ENCODE data around the gene NFX1. TPM values are rescaled to one million over a fixed set of nuclear protein-coding genes. Genes with fewer than 3 reads are reported as not detected.

NFX1 gene
- total RNA-seq, 2 experiments from 2014 or later: 37.5 to 37.8 TPM

DNA sequence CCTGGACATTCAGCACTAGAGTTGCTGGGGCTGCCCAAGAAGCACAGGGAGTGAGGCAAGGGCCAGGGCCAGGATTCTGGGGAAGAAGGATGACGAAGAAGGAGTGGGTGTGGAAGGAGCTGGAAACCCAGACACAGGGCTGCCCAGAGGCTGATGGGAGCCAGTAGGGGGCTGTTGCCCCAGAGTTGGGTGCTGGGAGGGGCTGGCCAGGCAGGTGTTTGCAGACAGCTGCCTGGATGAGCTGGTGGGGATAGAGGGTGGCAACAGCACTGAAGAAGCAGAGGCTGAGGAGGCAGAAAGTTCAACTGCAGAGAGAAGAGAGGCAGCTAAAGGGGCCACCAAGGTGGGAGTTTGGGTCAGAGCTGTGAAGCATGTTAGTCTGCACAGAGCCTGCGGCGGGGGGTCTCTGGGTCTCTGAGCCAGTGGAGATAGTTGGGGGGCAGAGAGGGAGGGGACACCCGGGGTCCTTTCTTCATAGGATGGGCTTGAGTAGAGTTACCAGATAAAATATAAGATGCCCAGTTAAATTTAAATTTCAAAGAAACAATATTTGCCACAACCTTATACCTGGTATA lies 114.6 kb downstream of the NFX1 start:
- POLR2A ChIA-PET: interaction anchor here (0.6 to 2.6 kb wide), 5 partner anchors 10 to 62 kb away, joined by 3 to 11 read pairs (median 4); no protein-coding TSS in a partner anchor
- H3K4me1 Mint-ChIP-seq: peaks cover 10% of the 10 kb centered on the region

DNA sequence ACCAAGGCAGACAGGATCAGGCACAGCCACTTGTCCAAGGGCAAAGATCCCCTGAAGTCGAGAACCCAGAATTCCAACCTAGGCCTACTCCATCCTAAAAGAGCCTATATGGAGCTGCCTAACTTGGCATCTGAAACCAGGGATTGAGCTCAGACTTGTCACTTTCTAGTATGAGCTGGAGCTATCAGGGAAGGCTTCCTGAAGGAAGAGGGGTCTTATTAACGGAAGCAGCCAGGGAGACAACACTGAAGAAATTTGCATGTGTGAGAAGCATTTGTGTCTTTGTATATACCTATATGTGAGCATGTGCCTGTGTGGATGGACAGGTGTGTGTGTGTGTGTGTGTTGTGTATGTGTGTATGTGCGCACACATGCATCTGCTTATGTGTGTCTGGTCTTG lies 116.7 kb downstream of the NFX1 start:
- POLR2A ChIA-PET: no interaction called here
- Mint-ChIP-seq H3K9me3 (no peaks in the 10 kb centered on the region), H3K27me3 (no peaks in the 10 kb centered on the region), H3K27ac (no peak overlapping the region), H3K4me3 (no peak overlapping the region), H3K36me3 (ENCODE audit: low read depth) (no peaks in the 10 kb centered on the region), H3K4me1 (peaks cover 10% of the 10 kb centered on the region)
- DNase-seq: no peak
- CTCF ChIA-PET: interaction anchor here (1.0 to 6.5 kb wide), 3 partner anchors 9 to 60 kb away, joined by 5 to 45 read pairs (median 7); no protein-coding TSS in a partner anchor

More for the DNA sequence above, 114.6 kb downstream of the NFX1 start:
- H3K27me3 Mint-ChIP-seq: no peaks in the 10 kb centered on the region
- CTCF ChIA-PET: interaction anchor here (0.9 to 6.5 kb wide), 7 partner anchors 11 to 317 kb away, joined by 3 to 65 read pairs (median 15); partner anchors contain the start of genes AQP3 and NOL6
- H3K9me3 Mint-ChIP-seq: no peaks in the 10 kb centered on the region
- H3K4me3 Mint-ChIP-seq: no peak overlapping the region
- no peak for DNase-seq
- H3K27ac Mint-ChIP-seq: no peak overlapping the region
- no peaks in the 10 kb centered on the region for H3K36me3 Mint-ChIP-seq (ENCODE audit: low read depth)

DNA sequence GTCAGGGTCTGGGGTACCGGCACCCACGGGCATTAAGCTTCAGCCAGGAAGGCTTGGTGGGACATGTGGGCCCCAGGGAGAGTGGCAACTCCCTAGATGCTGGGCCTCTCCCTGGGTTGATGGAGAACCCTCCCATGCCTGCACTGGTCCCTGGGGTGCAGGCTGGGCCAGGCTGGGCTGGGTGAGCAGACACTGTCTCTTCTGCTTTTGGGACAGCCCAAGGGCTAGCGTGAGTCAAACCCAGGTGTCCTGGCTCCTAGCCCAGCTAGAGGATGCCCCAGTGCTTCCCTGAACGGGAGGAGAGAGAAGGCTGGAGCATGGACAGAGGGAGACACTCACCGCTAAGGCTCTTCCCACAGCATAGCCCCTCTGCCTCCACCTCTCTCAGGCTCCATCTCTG lies 117.8 kb downstream of the NFX1 start:
- H3K4me3 Mint-ChIP-seq: no peak overlapping the region
- no peaks in the 10 kb centered on the region for H3K36me3 Mint-ChIP-seq (ENCODE audit: low read depth)
- no peak overlapping the region for H3K27ac Mint-ChIP-seq
- no peaks in the 10 kb centered on the region for H3K27me3 Mint-ChIP-seq
- ChIA-PET CTCF (interaction anchor here (3.7 to 6.5 kb wide), 2 partner anchors 44 to 59 kb away, joined by 22 to 45 read pairs; no protein-coding TSS in a partner anchor), POLR2A (interaction anchor here (0.7 to 1.0 kb wide), 2 partner anchors 66 to 121 kb away, joined by 3 read pairs; no protein-coding TSS in a partner anchor)
- peaks cover 10% of the 10 kb centered on the region for H3K4me1 Mint-ChIP-seq
- no peak for DNase-seq
- H3K9me3 Mint-ChIP-seq: no peaks in the 10 kb centered on the region

DNA sequence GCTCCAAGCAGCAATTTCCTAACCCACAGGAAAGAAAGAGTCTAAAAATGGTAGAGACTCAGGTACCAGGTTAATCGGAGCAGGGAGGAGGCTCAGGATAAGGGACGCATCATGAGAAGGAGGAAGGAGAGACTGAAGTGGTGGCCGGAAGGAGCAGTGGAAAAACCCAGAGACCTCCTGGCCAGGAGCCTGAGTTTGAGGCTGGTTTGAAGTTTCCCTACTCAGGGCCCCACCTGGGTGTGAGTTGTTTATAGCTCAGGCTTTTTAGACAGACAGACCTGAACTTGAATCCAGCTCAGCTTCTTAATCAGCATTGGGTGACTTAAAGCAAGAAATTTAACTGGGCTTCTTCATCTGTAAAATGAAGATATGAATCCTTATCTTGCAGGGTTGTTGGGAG lies 124.0 kb downstream of the NFX1 start:
- CTCF ChIA-PET: interaction anchor here (1.3 to 11.8 kb wide), 8 partner anchors 10 to 94 kb away, joined by 3 to 278 read pairs (median 33); partner anchors contain the start of genes AQP3 and AQP7
- no peaks in the 10 kb centered on the region for H3K27me3 Mint-ChIP-seq
- DNase-seq: no peak
- peak overlapping the region; percentile 95 for H3K27ac Mint-ChIP-seq
- H3K36me3 Mint-ChIP-seq (ENCODE audit: low read depth): no peaks in the 10 kb centered on the region
- no peaks in the 10 kb centered on the region for H3K9me3 Mint-ChIP-seq
- H3K4me1 Mint-ChIP-seq: peaks cover 50% of the 10 kb centered on the region
- H3K4me3 Mint-ChIP-seq: no peak overlapping the region
- POLR2A ChIA-PET: interaction anchor here (1.9 to 4.5 kb wide), 5 partner anchors 23 to 59 kb away, joined by 8 to 75 read pairs (median 31); partner anchors contain the start of genes AQP3 and NOL6

DNA sequence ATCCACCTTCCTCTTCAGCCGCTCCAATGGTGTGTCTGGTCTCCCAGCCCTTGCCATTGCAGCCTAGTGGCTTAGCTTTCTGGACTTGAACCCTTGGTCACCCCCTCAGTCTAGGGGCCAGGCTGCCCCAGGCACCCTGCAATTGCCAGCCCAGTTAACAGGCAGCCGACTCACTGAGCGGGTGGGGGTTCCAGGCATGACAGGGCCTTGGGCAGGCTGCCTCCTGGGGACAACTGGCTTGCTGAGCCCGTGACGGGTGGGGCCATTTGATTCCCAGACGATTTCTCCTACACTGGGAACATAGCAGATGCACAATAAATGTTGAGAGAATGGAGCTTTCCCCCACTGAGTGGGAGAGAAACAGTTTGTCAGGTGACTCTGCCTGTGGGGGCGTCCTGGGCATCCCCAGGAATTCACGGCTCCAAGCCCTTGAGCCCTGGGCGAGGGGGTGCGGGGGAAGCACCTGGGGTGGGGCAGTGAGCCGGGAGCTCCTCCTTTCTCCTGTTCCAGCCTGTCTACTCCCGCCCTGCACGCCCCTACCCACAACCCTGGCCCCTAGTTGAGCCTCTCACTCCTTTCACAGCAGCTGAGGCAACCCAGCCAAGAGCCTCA lies 124.7 kb downstream of the NFX1 start:
- POLR2A ChIA-PET: interaction anchor here (0.7 to 4.5 kb wide), 16 partner anchors 10 to 127 kb away, joined by 3 to 75 read pairs (median 8); partner anchors contain the start of genes AQP3, NFX1 and NOL6
- Mint-ChIP-seq H3K9me3 (no peaks in the 10 kb centered on the region), H3K4me1 (peaks cover 54% of the 10 kb centered on the region)

DNA sequence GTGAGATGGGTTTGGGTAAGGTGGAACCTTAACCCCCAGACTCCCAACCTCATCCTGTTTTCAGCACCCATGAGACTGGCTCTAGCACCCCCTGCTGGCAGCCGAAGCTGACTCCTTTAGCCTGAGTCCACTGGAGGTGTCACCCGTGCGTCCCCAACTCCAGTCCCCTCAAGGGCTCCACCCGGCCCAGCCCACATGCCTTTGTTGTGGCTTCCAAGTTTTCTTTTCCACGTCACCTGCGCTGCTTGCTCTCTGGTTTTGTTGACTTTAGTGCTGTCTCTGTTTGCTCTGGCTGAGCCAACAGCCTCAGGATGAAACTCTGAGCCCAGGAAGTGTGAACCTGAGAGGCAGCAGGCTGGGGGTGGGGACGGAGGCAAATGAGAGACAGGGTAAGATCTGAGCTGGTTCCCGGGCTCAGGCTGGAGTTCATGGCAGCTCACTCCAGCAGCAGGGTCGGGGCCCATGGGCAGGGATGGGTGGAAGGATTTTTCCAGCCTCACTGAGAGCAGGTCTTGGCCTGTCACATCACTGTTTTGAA lies 125.3 kb downstream of the NFX1 start:
- H3K4me1 Mint-ChIP-seq: peaks cover 60% of the 10 kb centered on the region
- DNase-seq: peak; percentile 96
- no peaks in the 10 kb centered on the region for H3K36me3 Mint-ChIP-seq (ENCODE audit: low read depth)
- no peaks in the 10 kb centered on the region for H3K27me3 Mint-ChIP-seq
- H3K4me3 Mint-ChIP-seq: peak overlapping the region; percentile 49
- ChIA-PET POLR2A (interaction anchor here (0.7 to 4.5 kb wide), 18 partner anchors 11 to 127 kb away, joined by 3 to 75 read pairs (median 7); partner anchors contain the start of genes AQP3, NFX1 and NOL6), CTCF (interaction anchor here (0.5 to 11.8 kb wide), 30 partner anchors 9 to 448 kb away, joined by 3 to 278 read pairs (median 4); partner anchors contain the start of genes AQP3, AQP7, B4GALT1 and NFX1)
- peak overlapping the region; percentile 95 for H3K27ac Mint-ChIP-seq
- no peaks in the 10 kb centered on the region for H3K9me3 Mint-ChIP-seq

More for the DNA sequence above, 124.7 kb downstream of the NFX1 start:
- no peak for DNase-seq
- H3K4me3 Mint-ChIP-seq: peak overlapping the region; percentile 49
- no peaks in the 10 kb centered on the region for H3K27me3 Mint-ChIP-seq
- CTCF ChIA-PET: interaction anchor here (0.8 to 11.8 kb wide), 22 partner anchors 8 to 401 kb away, joined by 3 to 278 read pairs (median 6); partner anchors contain the start of genes AQP3, AQP7, NFX1 and NOL6
- peak overlapping the region; percentile 95 for H3K27ac Mint-ChIP-seq
- no peaks in the 10 kb centered on the region for H3K36me3 Mint-ChIP-seq (ENCODE audit: low read depth)

DNA sequence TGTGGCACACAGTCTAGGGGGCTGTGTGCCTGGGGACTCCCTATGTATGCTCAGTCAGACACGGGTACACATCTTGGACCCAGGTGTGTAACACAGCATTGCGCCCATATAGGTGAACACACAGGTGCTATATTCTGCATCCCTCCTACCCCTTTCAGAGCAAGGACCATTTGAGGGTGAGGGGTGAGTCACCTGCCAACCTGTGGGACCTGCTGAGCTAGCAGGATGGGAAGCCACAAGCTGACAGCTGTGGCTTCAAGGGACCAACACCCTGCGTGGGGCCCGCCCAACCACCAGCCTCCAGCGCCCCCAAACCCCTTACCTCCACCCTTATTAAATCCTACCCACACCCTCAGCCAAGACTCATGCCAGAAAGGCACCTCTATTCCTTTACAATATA lies 126.7 kb downstream of the NFX1 start:
- peaks cover 60% of the 10 kb centered on the region for H3K4me1 Mint-ChIP-seq
- peak overlapping the region; percentile 95 for H3K27ac Mint-ChIP-seq
- H3K4me3 Mint-ChIP-seq: peak overlapping the region; percentile 10
- DNase-seq: peak; percentile 58
- POLR2A ChIA-PET: interaction anchor here (0.8 to 4.5 kb wide), 7 partner anchors 25 to 127 kb away, joined by 3 to 75 read pairs (median 23); partner anchors contain the start of genes AQP3, NFX1 and NOL6
- H3K36me3 Mint-ChIP-seq (ENCODE audit: low read depth): no peaks in the 10 kb centered on the region
- H3K27me3 Mint-ChIP-seq: no peaks in the 10 kb centered on the region
- CTCF ChIA-PET: interaction anchor here (1.0 to 11.8 kb wide), 9 partner anchors 13 to 84 kb away, joined by 3 to 278 read pairs (median 35); partner anchors contain the start of genes AQP3, AQP7 and NOL6
- H3K9me3 Mint-ChIP-seq: no peaks in the 10 kb centered on the region

DNA sequence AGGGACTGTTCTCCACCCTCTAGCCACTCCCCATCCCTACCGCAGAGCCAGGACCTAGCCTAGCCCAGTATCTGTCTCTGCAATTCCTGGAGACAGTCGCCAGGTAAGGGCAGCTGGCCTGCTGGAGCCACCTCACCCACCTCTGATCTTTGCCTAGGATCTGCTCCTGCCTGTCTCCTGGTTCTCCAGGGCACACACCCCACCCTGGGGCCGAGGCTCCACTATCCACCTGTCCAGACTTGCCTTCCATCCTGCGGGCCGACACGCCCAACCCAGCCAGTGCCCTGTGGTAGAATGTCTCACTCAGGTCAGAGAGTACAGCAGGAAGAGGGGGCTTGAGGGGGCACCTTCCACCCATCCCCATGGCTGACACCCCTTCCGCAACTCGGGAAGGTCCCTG lies 127.8 kb downstream of the NFX1 start:
- POLR2A ChIA-PET: interaction anchor here (1.1 to 4.5 kb wide), 4 partner anchors 24 to 55 kb away, joined by 3 to 31 read pairs (median 14); partner anchors contain the start of gene NOL6
- H3K4me3 Mint-ChIP-seq: no peak overlapping the region
- H3K36me3 Mint-ChIP-seq (ENCODE audit: low read depth): no peaks in the 10 kb centered on the region
- peaks cover 60% of the 10 kb centered on the region for H3K4me1 Mint-ChIP-seq
- peak overlapping the region; percentile 95 for H3K27ac Mint-ChIP-seq
- CTCF ChIA-PET: interaction anchor here (4.2 to 11.8 kb wide), 4 partner anchors 14 to 55 kb away, joined by 43 to 278 read pairs (median 63); partner anchors contain the start of genes AQP3, AQP7 and NOL6
- H3K27me3 Mint-ChIP-seq: no peaks in the 10 kb centered on the region
- DNase-seq: no peak
- no peaks in the 10 kb centered on the region for H3K9me3 Mint-ChIP-seq

DNA sequence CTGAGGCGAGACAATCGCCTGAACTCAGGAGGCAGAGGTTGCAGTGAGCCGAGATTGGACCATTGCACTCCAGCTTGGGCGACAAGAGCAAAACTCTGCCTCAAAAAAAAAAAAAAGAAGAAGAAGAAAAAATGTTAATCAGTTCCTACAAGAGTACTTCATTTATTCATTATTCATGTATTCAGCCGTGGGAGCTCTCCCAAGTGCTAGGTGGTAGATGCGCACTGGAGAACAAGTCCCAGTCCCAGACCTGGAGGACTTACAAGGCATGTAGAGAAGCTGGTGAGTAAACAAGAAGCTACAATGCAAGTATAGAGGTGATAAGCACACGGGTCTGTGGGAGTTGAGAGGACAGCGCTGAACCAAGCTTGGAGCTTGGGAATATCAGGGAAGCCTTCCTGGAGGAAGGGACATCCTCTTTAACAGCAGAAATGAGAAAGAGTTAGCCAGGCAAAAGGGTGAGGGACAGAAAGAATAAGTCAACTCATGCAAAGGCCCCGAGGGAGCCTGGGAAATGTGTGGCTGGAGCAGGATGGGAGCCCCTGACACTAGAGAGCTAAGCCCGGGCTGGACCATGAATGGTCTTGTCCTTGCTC lies 129.5 kb downstream of the NFX1 start:
- H3K4me3 Mint-ChIP-seq: no peak overlapping the region
- ChIA-PET POLR2A (no interaction called here), CTCF (interaction anchor here (1.6 to 11.8 kb wide), 2 partner anchors 21 to 29 kb away, joined by 5 to 278 read pairs; partner anchors contain the start of gene AQP3)
- DNase-seq: no peak
- no peaks in the 10 kb centered on the region for H3K36me3 Mint-ChIP-seq (ENCODE audit: low read depth)
- peaks cover 51% of the 10 kb centered on the region for H3K4me1 Mint-ChIP-seq
- no peaks in the 10 kb centered on the region for H3K27me3 Mint-ChIP-seq
- no peaks in the 10 kb centered on the region for H3K9me3 Mint-ChIP-seq
- no peak overlapping the region for H3K27ac Mint-ChIP-seq

Other genes starting within 250 kb of the NFX1 start
- gene SMU1, start 213.8 kb upstream of the NFX1 start, total RNA-seq: 10 to 100 TPM; 22.5 to 22.9 TPM
- 10 to 100 TPM; 69.2 to 70.8 TPM for gene B4GALT1, start 123.2 kb upstream of the NFX1 start, total RNA-seq
- gene SPINK4, start 50.3 kb upstream of the NFX1 start, total RNA-seq: not detected
- gene BAG1, start 25.8 kb upstream of the NFX1 start, total RNA-seq: 10 to 100 TPM; 56.3 to 57.1 TPM
- gene CHMP5, start 25.5 kb upstream of the NFX1 start, total RNA-seq: 100 to 1,000 TPM; 149 TPM
- under 1 TPM; 0.40 to 0.55 TPM for gene AQP7, start 112.1 kb downstream of the NFX1 start, total RNA-seq
- gene AQP3, start 157.1 kb downstream of the NFX1 start, total RNA-seq: 100 to 1,000 TPM; 162 to 167 TPM
- gene NOL6, start 183.4 kb downstream of the NFX1 start, total RNA-seq: 10 to 100 TPM; 21.6 to 22.4 TPM
- 1 to 10 TPM; 1.1 to 2.1 TPM for gene ANKRD18B, start 233.7 kb downstream of the NFX1 start, total RNA-seq

Measured in activated CD4-positive, alpha-beta memory T cell treated with anti-CD3 and anti-CD28 coated beads, Interleukin-2, amount 10 ng/mL, durations not matched to agents 7 days and 5 days (primary cell).